ENCODE data around the gene BAIAP2L1.

GRCh38 chr7:98267303-98267702 lies 133.6 kb downstream of the BAIAP2L1 start:
- TF ChIP-seq EZH2 (IDR thresholded peaks at IDR 0.05; ENCODE audit: low read depth, low read length, severe bottlenecking) (no peak), ZNF274 (IDR thresholded peaks at IDR 0.05; ENCODE audit: borderline replicate concordance, extremely low read depth, low read length) (no peak), CTCF (IDR thresholded peaks at IDR 0.05; ENCODE audit: control extremely low read depth in 1 of 3, insufficient read depth in 1 of 3, low read depth in 1 of 3, low read length in 3 of 3) (no peak), BRCA1 (IDR thresholded peaks at IDR 0.05; ENCODE audit: low read depth, low read length) (no peak), SIN3A (conservative IDR thresholded peaks at IDR 0.05 in 1 of 2, IDR thresholded peaks at IDR 0.05 in 1 of 2; ENCODE audit: low read depth in 1 of 2, low read length in 2 of 2) (no peak), TAF1 (IDR thresholded peaks at IDR 0.05; ENCODE audit: low read depth, low read length) (no peak), JUND (IDR thresholded peaks at IDR 0.05; ENCODE audit: low read length) (no peak), SP1 (IDR thresholded peaks at IDR 0.05; ENCODE audit: low read depth, low read length) (no peak), GTF2F1 (IDR thresholded peaks at IDR 0.05; ENCODE audit: borderline replicate concordance, low read depth, low read length) (no peak), EP300 (IDR thresholded peaks at IDR 0.05; ENCODE audit: borderline replicate concordance in 1 of 2, low read depth in 2 of 2, low read length in 2 of 2) (no peak), POLR2A (IDR thresholded peaks at IDR 0.05; ENCODE audit: control extremely low read depth in 1 of 2, low read depth in 2 of 2, low read length in 2 of 2) (no peak)
